Mesothelial cell of epicardium (in vitro differentiated cells): ENCODE results near the gene VPS54. TPM values are rescaled to one million over a fixed set of nuclear protein-coding genes. Genes with fewer than 3 reads are reported as not detected.

Source experiments
- DNase-seq, 2 experiments: peaks; one replicate each; pipeline ENCODE4 v3.0.0; 2021; ENCODE audit warnings: low spot score in 2 of 2; ENCODE audit not compliant: unreplicated experiment in 2 of 2
- H3K27ac Mint-ChIP-seq: 2 replicates; pipeline ENCODE4 v1.8.0; 2021; ENCODE audit warnings: mixed read lengths
- H3K27me3 Mint-ChIP-seq: 2 replicates; pipeline ENCODE4 v1.8.0; 2021; ENCODE audit warnings: low read depth, mixed read lengths
- H3K36me3 Mint-ChIP-seq: 2 replicates; pipeline ENCODE4 v1.8.0; 2021; ENCODE audit warnings: mixed read lengths
- H3K4me1 Mint-ChIP-seq: 2 replicates; pipeline ENCODE4 v1.8.0; 2021; ENCODE audit warnings: mixed read lengths
- H3K4me3 Mint-ChIP-seq: 2 replicates; pipeline ENCODE4 v1.8.0; 2021; ENCODE audit warnings: mild to moderate bottlenecking, moderate library complexity, mixed read lengths
- H3K9me3 Mint-ChIP-seq: 2 replicates; pipeline ENCODE4 v1.8.0; 2021; ENCODE audit warnings: mixed read lengths
- CTCF ChIP-seq: fragments of 200-600 bp; sonication (generic); IDR thresholded peaks from one replicate; pipeline ENCODE4 v1.5.0; 2021; ENCODE audit warnings: antibody characterized with exemption; ENCODE audit not compliant: unreplicated experiment
- total RNA-seq: library from RNA; stranded (reverse); gene quantifications from 3 replicates; pipeline ENCODE4 v1.2.1, GENCODE V29; 2021

The VPS54 gene
- total RNA-seq, 1 donor from 2014 or later, result 35.4 TPM

GRCh38 chr2:64014628-64015027 lies 4.6 kb downstream of the VPS54 start:
- no peak for DNase-seq
- Mint-ChIP-seq H3K9me3 (no peaks in the 10 kb centered on the region), H3K27ac (no peak overlapping the region), H3K4me3 (no peak overlapping the region), H3K4me1 (peaks cover 30% of the 10 kb centered on the region), H3K27me3 (no peaks in the 10 kb centered on the region), H3K36me3 (no peaks in the 10 kb centered on the region)
- no peak for TF ChIP-seq CTCF

DNA sequence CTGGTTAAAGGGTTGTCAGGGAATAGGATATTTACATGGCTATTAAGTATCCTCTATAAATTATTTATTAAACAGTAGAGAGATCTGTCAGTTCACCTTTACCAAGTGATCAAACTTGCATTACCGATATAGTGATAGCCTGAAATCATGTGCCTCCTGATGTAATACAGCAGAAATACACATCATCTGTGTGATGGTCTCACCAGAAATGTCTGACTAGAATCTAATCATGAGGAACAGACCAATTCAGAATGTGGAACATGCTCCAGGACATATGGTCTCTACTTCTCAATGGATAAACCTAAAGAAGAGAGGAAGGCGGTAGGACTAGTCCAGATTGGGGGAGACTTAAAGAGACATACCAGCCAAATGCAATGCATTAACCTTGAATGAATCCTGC lies 6.2 kb downstream of the VPS54 start:
- Mint-ChIP-seq H3K36me3 (peaks cover 5% of the 10 kb centered on the region), H3K4me1 (peaks cover 23% of the 10 kb centered on the region), H3K27ac (no peak overlapping the region), H3K9me3 (no peaks in the 10 kb centered on the region), H3K4me3 (no peak overlapping the region), H3K27me3 (no peaks in the 10 kb centered on the region)
- no peak for DNase-seq
- no peak for TF ChIP-seq CTCF

GRCh38 chr2:64012115-64012514 lies 7.1 kb downstream of the VPS54 start:
- no peaks in the 10 kb centered on the region for H3K9me3 Mint-ChIP-seq
- H3K27ac Mint-ChIP-seq, result peak overlapping the region; percentile 0
- TF ChIP-seq CTCF, result no peak
- peaks cover 11% of the 10 kb centered on the region for H3K36me3 Mint-ChIP-seq
- no peak for DNase-seq
- no peaks in the 10 kb centered on the region for H3K27me3 Mint-ChIP-seq
- peaks cover 18% of the 10 kb centered on the region for H3K4me1 Mint-ChIP-seq
- no peak overlapping the region for H3K4me3 Mint-ChIP-seq

- H3K27me3 Mint-ChIP-seq, result no peaks in the 10 kb centered on the region
- peaks cover 24% of the 10 kb centered on the region for H3K36me3 Mint-ChIP-seq
- no peak overlapping the region for H3K27ac Mint-ChIP-seq
- no peak for DNase-seq
- no peak overlapping the region for H3K4me3 Mint-ChIP-seq
- no peak for TF ChIP-seq CTCF
- no peaks in the 10 kb centered on the region for H3K9me3 Mint-ChIP-seq
- peaks cover 11% of the 10 kb centered on the region for H3K4me1 Mint-ChIP-seq
These were observed 10.7 kb downstream of the VPS54 start for GRCh38 chr2:64008434-64009009.

- Mint-ChIP-seq H3K27me3 (no peaks in the 10 kb centered on the region), H3K27ac (no peak overlapping the region)
These were observed 11.3 kb downstream of the VPS54 start for GRCh38 chr2:64007924-64008323.

More at GRCh38 chr2:64007924-64008323, 11.3 kb downstream of the VPS54 start:
- Mint-ChIP-seq H3K4me3 (no peak overlapping the region), H3K9me3 (no peaks in the 10 kb centered on the region), H3K36me3 (peaks cover 24% of the 10 kb centered on the region), H3K4me1 (peaks cover 12% of the 10 kb centered on the region)
- TF ChIP-seq CTCF, result no peak
- DNase-seq, result no peak
